ENCODE results near the gene JPT2. TPM values are rescaled to one million over a fixed set of nuclear protein-coding genes. Genes with fewer than 3 reads are reported as not detected.

Gene JPT2
- total RNA-seq, 4 donors from 2014 or later = 22.6 to 59.2 (median 35.0) TPM

DNA sequence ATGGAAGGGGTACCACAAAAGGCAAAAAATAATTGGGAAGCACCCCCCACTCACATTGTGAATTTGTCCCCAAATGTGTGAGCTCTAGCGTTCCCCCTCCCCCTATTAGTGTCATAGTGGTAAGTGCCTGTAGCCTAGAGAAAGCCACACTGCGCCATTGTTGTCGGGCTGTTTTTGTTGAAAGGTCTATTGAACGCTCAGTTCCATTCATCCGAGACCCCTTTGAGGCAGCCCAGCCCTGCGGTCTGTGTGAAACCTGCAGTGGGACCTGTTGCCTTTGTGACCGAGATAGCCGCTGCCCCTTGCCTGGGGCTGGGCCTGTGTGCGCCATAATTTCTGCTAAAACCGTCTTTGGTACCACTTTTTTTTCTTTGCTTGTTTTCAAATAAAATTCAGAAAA lies 3.0 kb downstream of the JPT2 start:
- Histone ChIP-seq H3K9me3 (no peaks in the 10 kb centered on the region), H3K27ac (no peak overlapping the region), H3K36me3 (peaks cover 7% of the 10 kb centered on the region), H3K4me3 (no peak overlapping the region), H3K27me3 (no peaks in the 10 kb centered on the region), H3K4me1 (peaks cover 23% of the 10 kb centered on the region)
- TF ChIP-seq, protein P1, sequence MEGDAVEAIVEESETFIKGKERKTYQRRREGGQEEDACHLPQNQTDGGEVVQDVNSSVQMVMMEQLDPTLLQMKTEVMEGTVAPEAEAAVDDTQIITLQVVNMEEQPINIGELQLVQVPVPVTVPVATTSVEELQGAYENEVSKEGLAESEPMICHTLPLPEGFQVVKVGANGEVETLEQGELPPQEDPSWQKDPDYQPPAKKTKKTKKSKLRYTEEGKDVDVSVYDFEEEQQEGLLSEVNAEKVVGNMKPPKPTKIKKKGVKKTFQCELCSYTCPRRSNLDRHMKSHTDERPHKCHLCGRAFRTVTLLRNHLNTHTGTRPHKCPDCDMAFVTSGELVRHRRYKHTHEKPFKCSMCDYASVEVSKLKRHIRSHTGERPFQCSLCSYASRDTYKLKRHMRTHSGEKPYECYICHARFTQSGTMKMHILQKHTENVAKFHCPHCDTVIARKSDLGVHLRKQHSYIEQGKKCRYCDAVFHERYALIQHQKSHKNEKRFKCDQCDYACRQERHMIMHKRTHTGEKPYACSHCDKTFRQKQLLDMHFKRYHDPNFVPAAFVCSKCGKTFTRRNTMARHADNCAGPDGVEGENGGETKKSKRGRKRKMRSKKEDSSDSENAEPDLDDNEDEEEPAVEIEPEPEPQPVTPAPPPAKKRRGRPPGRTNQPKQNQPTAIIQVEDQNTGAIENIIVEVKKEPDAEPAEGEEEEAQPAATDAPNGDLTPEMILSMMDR (IDR thresholded peaks at IDR 0.05) = no peak
- TF ChIP-seq EP300 (IDR thresholded peaks at IDR 0.05) (no peak), POLR2AphosphoS5 (IDR thresholded peaks at IDR 0.05) (no peak), POLR2A (IDR thresholded peaks at IDR 0.05) (no peak)
- DNase-seq (ENCODE audit: low spot score in 2 of 2) = no peak
- 85% methylated on average over 10 of the region's 10 CpGs for WGBS

DNA sequence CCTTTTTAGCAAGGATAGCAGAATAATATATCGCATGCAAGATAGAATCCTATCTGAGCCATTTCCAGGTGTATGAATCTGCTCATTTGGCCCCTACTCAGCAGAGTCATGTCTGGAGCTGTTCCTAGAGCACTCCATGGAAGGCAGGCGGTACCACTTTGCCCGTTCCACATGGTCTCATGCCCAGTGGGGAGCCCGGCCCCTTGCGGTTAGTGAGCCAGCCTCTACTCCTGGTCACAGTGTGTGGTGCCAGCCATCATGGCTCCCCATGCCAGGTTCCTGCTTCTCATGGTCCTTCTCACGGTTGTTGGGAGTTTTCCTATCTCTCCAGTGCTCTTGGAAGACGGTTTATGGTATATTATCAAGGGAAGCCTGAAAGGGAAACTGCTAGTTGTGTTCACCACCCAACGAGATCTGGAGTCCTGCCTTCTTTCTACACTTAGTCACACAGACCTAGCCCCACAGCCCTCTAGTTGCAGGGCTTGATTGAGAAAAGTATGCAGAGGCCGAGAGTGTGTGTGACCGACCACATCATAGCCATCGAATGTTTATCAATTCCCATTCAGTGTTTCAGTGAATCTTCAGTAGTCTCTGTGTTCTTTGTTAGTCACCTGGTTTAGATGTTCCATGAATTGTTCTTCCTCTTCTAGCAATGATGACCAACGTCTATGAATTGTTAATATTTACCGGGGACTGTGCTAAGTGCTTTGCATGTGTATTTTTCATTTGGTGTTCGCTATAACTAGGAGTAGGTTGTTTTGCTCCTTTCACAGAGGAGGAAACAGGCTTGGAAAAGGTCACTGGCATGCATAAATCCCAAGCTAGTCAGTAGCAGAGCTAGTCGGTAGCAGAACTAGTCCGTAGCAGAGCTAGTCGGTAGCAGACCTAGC lies 9.6 kb downstream of the JPT2 start:
- H3K36me3 ChIP-seq = peaks cover 48% of the 10 kb centered on the region
- TF ChIP-seq POLR2AphosphoS5 (IDR thresholded peaks at IDR 0.05) = no peak

DNA sequence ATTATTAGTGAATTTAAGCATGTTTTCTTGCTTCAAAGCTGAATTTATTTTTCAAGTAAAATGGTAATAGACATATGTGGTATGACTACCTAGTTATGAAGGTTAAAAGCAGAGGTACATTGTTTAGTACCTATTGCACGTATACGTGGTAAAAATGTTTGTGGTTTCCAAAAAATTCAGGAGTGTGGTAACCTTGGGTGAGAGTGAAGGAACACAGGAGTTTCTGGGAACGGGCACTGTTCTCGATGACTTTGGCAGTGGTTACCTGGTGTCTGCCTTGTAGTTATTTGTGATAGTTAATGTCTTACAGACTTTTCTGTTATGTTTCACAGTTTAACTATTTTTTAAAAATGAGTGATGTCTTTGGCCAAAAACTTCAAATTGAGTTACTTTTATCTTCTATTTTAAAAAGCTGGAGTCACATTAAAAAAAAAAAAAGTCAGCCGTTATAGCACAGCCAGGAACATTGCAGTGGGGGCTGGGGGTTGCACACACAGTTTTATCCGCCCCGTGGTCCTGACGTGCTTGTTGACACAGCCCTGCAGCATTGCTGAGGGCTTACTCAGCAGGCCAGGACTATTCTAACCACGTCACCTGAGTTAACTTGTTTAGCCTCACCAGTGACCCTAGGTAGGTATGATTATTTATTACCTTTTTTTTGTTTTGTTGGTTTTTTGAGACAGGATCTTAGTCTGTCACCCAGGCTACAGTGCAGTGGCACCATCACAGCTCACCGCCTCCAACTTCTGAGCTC lies 10.9 kb downstream of the JPT2 start:
- H3K4me1 ChIP-seq = peaks cover 5% of the 10 kb centered on the region
- H3K4me3 ChIP-seq = no peak overlapping the region
- H3K36me3 ChIP-seq = peaks cover 61% of the 10 kb centered on the region
- H3K27me3 ChIP-seq = no peaks in the 10 kb centered on the region
- WGBS = 81% methylated on average over 10 of the region's 10 CpGs
- no peak overlapping the region for H3K27ac ChIP-seq
- TF ChIP-seq, protein P1 (IDR thresholded peaks at IDR 0.05) = no peak
- TF ChIP-seq POLR2AphosphoS5 (IDR thresholded peaks at IDR 0.05) (no peak), POLR2A (IDR thresholded peaks at IDR 0.05) (no peak), EP300 (IDR thresholded peaks at IDR 0.05) (no peak)
- DNase-seq (ENCODE audit: low spot score in 2 of 2) = no peak
- no peaks in the 10 kb centered on the region for H3K9me3 ChIP-seq

More for the DNA sequence above, 9.6 kb downstream of the JPT2 start:
- DNase-seq (ENCODE audit: low spot score in 2 of 2) = no peak
- Histone ChIP-seq H3K9me3 (no peaks in the 10 kb centered on the region), H3K27me3 (no peaks in the 10 kb centered on the region), H3K4me1 (peaks cover 5% of the 10 kb centered on the region), H3K27ac (no peak overlapping the region), H3K4me3 (no peak overlapping the region)
- WGBS = 73% methylated on average over 17 of the region's 17 CpGs

DNA sequence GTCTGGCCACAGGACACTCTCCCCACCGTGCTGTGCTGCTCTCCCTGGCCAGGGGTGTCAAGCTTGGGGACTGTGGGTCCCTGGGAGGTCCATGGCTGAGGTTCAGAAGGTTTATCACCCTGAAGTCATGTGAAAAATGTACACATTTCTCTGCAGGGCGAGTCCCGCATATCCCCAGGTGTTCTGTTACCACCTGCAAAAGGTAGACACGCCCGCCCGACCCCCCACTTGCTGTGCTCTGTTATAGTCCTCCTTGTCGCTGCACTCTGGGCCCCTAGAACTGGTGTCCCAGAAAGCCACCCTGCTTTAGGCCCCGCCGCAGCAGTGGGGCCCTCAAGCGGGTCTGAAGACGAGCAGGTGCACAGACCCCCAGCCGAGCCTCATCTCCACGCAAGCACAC lies 11.8 kb downstream of the JPT2 start:
- DNase-seq (ENCODE audit: low spot score in 2 of 2) = no peak
- TF ChIP-seq, protein P1 (IDR thresholded peaks at IDR 0.05) = no peak
- TF ChIP-seq POLR2AphosphoS5 (IDR thresholded peaks at IDR 0.05) (no peak), POLR2A (IDR thresholded peaks at IDR 0.05) (no peak), EP300 (IDR thresholded peaks at IDR 0.05) (no peak)
- peaks cover 5% of the 10 kb centered on the region for H3K4me1 ChIP-seq

DNA sequence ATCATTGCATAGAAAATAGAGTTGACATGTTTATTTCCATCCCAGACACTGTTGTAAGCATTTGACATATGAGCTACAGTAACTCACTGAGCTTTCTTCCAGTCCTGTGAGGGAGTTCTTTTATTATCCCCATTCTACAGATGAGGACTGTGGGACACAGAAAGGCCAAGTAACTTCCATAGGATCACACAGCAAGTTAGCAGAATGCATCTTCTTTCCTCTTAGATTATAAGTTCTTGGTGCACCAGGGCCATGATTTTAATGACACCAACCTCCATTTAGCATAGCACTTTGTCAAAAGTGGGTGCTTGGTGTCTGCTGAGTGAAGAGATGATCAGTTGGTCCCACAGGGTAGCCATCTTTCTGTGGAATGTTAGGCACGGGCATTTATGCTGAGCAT lies 12.7 kb downstream of the JPT2 start:
- WGBS = 84% methylated on average over 1 of the region's 1 CpG
- Histone ChIP-seq H3K27ac (no peak overlapping the region), H3K4me3 (no peak overlapping the region), H3K9me3 (no peaks in the 10 kb centered on the region), H3K36me3 (peaks cover 65% of the 10 kb centered on the region), H3K4me1 (peaks cover 5% of the 10 kb centered on the region), H3K27me3 (no peaks in the 10 kb centered on the region)
- TF ChIP-seq, protein P1 (IDR thresholded peaks at IDR 0.05) = no peak
- TF ChIP-seq POLR2A (IDR thresholded peaks at IDR 0.05) (no peak), POLR2AphosphoS5 (IDR thresholded peaks at IDR 0.05) (no peak), EP300 (IDR thresholded peaks at IDR 0.05) (no peak)
- no peak for DNase-seq (ENCODE audit: low spot score in 2 of 2)

More for the DNA sequence above, 11.8 kb downstream of the JPT2 start:
- Histone ChIP-seq H3K9me3 (no peaks in the 10 kb centered on the region), H3K36me3 (peaks cover 69% of the 10 kb centered on the region), H3K27me3 (no peaks in the 10 kb centered on the region), H3K27ac (no peak overlapping the region), H3K4me3 (no peak overlapping the region)
- 88% methylated on average over 13 of the region's 13 CpGs for WGBS

Measured in suprapubic skin (tissue), 4 donors.